Lung (tissue), 12 donors: ENCODE measurements around the gene FBXL17. TPM values are rescaled to one million over a fixed set of nuclear protein-coding genes. Genes with fewer than 3 reads are reported as not detected.

Source experiments
- ATAC-seq: fragments of 200-7000 bp; cut with Tn5 transposase; one replicate; pipeline ENCODE4 v1.9.1; 2020; ENCODE audit warnings: moderate number of reproducible peaks; ENCODE audit not compliant: insufficient read depth, low FRiP score
- DNase-seq, 3 donors: peaks; one replicate each; pipeline ENCODE4 v3.0.0-alpha.2; 2013 to 2017
- H3K27ac ChIP-seq, 2 donors: one replicate each; pipeline ENCODE4 v1.5.1; 2013; ENCODE audit warnings: mild to moderate bottlenecking in 2 of 2, moderate library complexity in 2 of 2, control low read depth in 1 of 2, inconsistent platforms in 1 of 2, low read depth in 1 of 2, low read length in 1 of 2
- H3K27me3 ChIP-seq, 3 donors: one replicate each; pipeline ENCODE4 v1.5.1; 2013; ENCODE audit warnings: low read length in 2 of 3; ENCODE audit not compliant: control insufficient read depth in 3 of 3, insufficient read depth in 3 of 3
- H3K36me3 ChIP-seq, 4 donors: one replicate each; pipeline ENCODE4 v1.5.1; 2013; ENCODE audit warnings: low read length in 4 of 4, mild to moderate bottlenecking in 1 of 4, moderate library complexity in 1 of 4; ENCODE audit not compliant: control insufficient read depth in 4 of 4, insufficient read depth in 4 of 4
- H3K4me1 ChIP-seq, 5 donors: one replicate each; pipeline ENCODE4 v1.5.1; 2013; ENCODE audit warnings: low read length in 5 of 5, mild to moderate bottlenecking in 2 of 5, moderate library complexity in 1 of 5; ENCODE audit not compliant: control insufficient read depth in 5 of 5, insufficient read depth in 5 of 5
- H3K4me3 ChIP-seq: one replicate; pipeline ENCODE4 v1.5.1; 2013; ENCODE audit warnings: mild to moderate bottlenecking, control low read depth, moderate library complexity
- H3K9ac ChIP-seq, 2 donors: one replicate each; pipeline ENCODE4 v1.5.1; 2013; ENCODE audit warnings: low read length in 2 of 2, control low read depth in 1 of 2; ENCODE audit not compliant: insufficient read depth in 1 of 2
- H3K9me3 ChIP-seq, 4 donors: one replicate each; pipeline ENCODE4 v1.5.1; 2013; ENCODE audit warnings: low read length in 3 of 4, mild to moderate bottlenecking in 1 of 4, moderate library complexity in 1 of 4; ENCODE audit not compliant: control insufficient read depth in 4 of 4, insufficient read depth in 3 of 4
- WGBS, 2 donors: extraction: QIAGEN DNeasy Blood & Tissue Kit; methylation state at CpG; one replicate each; pipeline ENCODE4 v1.1.7; 2013; 5-methylcytosine and 5-hydroxymethylcytosine counted together
- polyA plus RNA-seq, 2 donors: library from polyadenylated mRNA; stranded (reverse); fragments of 200-250 nt; gene quantifications; one replicate each; pipeline ENCODE4 v1.2.1, GENCODE V29; 2013
- total RNA-seq, 2 donors: library from RNA; depleted of rRNA in 1 of 2; stranded (reverse); fragments of >200 nt in 1 of 2; gene quantifications; one replicate each; pipeline ENCODE4 v1.2.1, GENCODE V29; 2014 to 2021
- TF ChIP-seq, protein P1 (sequence below): IDR thresholded peaks from 2 replicates; pipeline ENCODE4 v1.5.1; 2012; ENCODE audit warnings: mild to moderate bottlenecking; ENCODE audit errors: control extremely low read depth, extremely low read depth
- donor health status: control.
- donor health status: control.
- donor health status: Bipolar disorder and iron deficiency.
- donor health status: healthy.
- donor health status: DM: yes; HTN: yes; CAD: no.

The FBXL17 gene
- total and polyA plus RNA-seq, 4 donors = 4.0 to 23.9 (median 13.6) TPM

DNA sequence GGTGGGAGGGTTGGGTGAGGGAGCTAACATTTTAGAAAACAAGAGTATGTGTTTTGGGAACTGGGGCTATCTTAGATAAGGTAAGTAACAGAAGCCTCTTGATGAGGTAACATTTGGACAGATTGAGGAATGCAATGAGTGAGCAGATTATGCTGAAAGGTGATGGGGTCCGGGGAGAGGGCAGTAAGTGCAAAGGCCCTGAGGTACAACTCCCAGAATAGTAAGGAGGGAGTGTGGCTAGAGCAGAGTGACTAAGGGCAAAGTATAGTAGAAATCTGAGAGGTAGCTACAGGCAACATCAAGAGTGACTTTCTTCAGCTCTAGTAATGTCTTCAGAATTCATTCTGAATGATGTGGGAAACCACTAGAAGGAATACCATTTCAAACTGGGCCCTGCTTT lies 38.9 kb upstream of the FBXL17 start:
- Histone ChIP-seq H3K27ac (no peak overlapping the region), H3K9ac (no peak overlapping the region), H3K9me3 (peaks cover 0 to 3% (median 0%) of the 10 kb centered on the region in 4 donors), H3K27me3 (no peaks in the 10 kb centered on the region), H3K36me3 (no peaks in the 10 kb centered on the region), H3K4me3 (no peak overlapping the region), H3K4me1 (no peaks in the 10 kb centered on the region)
- DNase-seq (no peak), ATAC-seq (no peak)
- WGBS, 2 donors = 89 to 94% methylated on average over 1 of the region's 1 CpG
- TF ChIP-seq, protein P1, sequence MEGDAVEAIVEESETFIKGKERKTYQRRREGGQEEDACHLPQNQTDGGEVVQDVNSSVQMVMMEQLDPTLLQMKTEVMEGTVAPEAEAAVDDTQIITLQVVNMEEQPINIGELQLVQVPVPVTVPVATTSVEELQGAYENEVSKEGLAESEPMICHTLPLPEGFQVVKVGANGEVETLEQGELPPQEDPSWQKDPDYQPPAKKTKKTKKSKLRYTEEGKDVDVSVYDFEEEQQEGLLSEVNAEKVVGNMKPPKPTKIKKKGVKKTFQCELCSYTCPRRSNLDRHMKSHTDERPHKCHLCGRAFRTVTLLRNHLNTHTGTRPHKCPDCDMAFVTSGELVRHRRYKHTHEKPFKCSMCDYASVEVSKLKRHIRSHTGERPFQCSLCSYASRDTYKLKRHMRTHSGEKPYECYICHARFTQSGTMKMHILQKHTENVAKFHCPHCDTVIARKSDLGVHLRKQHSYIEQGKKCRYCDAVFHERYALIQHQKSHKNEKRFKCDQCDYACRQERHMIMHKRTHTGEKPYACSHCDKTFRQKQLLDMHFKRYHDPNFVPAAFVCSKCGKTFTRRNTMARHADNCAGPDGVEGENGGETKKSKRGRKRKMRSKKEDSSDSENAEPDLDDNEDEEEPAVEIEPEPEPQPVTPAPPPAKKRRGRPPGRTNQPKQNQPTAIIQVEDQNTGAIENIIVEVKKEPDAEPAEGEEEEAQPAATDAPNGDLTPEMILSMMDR = no peak

DNA sequence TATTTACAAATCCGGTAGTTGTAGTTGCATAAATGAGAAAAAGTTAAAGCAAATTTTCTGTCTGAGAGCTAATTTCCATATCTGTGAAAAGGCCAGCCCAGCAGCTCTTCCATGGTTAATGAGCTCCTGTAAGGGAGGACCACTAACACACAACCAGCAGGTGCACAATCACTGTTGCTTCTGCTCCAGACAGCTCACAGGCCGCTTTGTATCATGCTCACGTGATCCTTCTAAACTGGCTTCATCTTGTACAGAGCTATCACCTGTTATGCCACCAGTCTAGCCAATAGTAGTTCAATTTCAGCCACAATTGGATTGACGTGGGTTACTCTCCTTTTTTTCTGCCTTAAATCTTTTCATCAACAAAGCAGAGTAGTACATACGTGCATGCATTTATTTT lies 38.3 kb upstream of the FBXL17 start:
- TF ChIP-seq, protein P1 = no peak
- Histone ChIP-seq H3K27me3 (no peaks in the 10 kb centered on the region), H3K4me3 (no peak overlapping the region), H3K27ac (no peak overlapping the region), H3K4me1 (no peaks in the 10 kb centered on the region), H3K36me3 (no peaks in the 10 kb centered on the region), H3K9me3 (peaks cover 0 to 3% (median 0%) of the 10 kb centered on the region in 4 donors), H3K9ac (no peak overlapping the region)
- DNase-seq (no peak), ATAC-seq (no peak)
- 89 to 90% methylated on average over 5 of the region's 5 CpGs for WGBS, 2 donors

DNA sequence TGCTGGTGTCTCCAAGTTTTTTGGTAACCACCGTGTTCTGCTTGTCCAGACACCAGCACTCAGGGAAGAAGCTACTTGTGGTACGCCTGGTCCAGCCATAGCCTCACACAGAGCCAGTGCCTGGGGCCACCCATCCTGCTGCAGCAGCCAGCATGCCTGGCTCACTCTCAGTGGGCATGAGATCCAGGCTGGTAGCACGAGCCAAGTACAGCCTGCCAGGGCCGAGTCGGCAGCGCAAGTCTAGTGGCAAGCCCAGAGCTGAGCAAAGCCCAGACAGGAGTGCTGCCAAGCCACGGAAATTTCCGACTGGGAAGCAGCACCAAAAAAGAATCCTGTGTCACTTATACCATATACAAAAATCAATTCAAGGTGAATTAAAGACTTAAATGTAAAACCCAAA lies 36.3 kb upstream of the FBXL17 start:
- H3K4me1 ChIP-seq = no peaks in the 10 kb centered on the region
- no peak overlapping the region for H3K4me3 ChIP-seq
- DNase-seq (no peak), ATAC-seq (no peak)
- H3K27me3 ChIP-seq = no peaks in the 10 kb centered on the region
- no peak overlapping the region for H3K27ac ChIP-seq
- no peaks in the 10 kb centered on the region for H3K9me3 ChIP-seq
- H3K36me3 ChIP-seq = no peaks in the 10 kb centered on the region
- H3K9ac ChIP-seq = no peak overlapping the region
- 89 to 94% methylated on average over 8 of the region's 8 CpGs for WGBS, 2 donors
- TF ChIP-seq, protein P1 = no peak

DNA sequence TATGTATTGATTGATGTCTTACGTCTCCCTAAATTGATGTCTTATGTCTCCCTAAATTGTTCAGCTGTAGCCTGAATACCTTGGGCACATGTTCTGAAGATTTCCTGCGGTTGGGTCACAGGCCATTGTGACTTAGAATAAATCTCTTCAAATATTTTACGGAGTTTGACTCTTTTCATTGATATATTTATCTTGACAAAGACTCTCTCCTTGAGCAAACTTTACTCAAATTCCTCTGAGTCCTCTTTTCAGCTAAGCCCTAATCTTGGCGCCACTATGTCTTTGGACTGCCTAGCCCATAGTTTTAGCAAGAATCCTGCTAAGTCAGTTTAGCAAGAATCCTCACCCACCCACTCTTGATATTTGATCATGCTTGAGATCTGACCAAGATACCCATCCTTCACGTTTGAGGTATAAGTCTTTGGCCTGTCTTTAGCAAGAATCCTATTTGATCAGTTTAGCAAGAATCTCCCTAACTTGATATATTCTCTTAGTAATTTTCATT lies 35.3 kb upstream of the FBXL17 start:
- ATAC-seq = no peak
- no peak overlapping the region for H3K27ac ChIP-seq
- H3K4me1 ChIP-seq = no peaks in the 10 kb centered on the region
- TF ChIP-seq, protein P1 = no peak
- H3K27me3 ChIP-seq = no peaks in the 10 kb centered on the region
- H3K4me3 ChIP-seq = no peak overlapping the region
- 79 to 89% methylated on average over 5 of the region's 5 CpGs for WGBS, 2 donors
- no peak for DNase-seq
- H3K9ac ChIP-seq = no peak overlapping the region
- H3K9me3 ChIP-seq = no peaks in the 10 kb centered on the region
- H3K36me3 ChIP-seq = no peaks in the 10 kb centered on the region
